Measurements from ENCODE around the gene BRINP1. TPM values are rescaled to one million over a fixed set of nuclear protein-coding genes. Genes with fewer than 3 reads are reported as not detected.
A peak's percentile ranks its signal among the peaks of the same experiment; 100 is the strongest.

Gene BRINP1
- total RNA-seq, 1 experiment from 2014 or later, result 14.0 TPM

- Histone ChIP-seq H2BK5ac (ENCODE audit: insufficient read length, low read length) (no peak overlapping the region), H2BK120ac (ENCODE audit: low read depth, low read length, poor library complexity, severe bottlenecking) (no peak overlapping the region), H3K27me3 (ENCODE audit: insufficient read depth, low read length) (no peaks in the 10 kb centered on the region), H4K8ac (replicated peaks; ENCODE audit: insufficient read length, low read depth, low read length) (no peak overlapping the region), H2AK5ac (ENCODE audit: insufficient read length, low read length) (no peak overlapping the region), H2BK12ac (ENCODE audit: insufficient read length, low read depth, low read length) (no peak overlapping the region), H4K5ac (ENCODE audit: insufficient read length, low read depth, low read length) (no peak overlapping the region), H3K79me2 (ENCODE audit: insufficient read depth, low read length) (no peaks in the 10 kb centered on the region), H3T11ph (ENCODE audit: low read length) (no peak overlapping the region), H4K20me1 (ENCODE audit: control insufficient read depth, insufficient read depth, insufficient read length) (no peaks in the 10 kb centered on the region), H2AFZ (ENCODE audit: low read length) (no peak overlapping the region), H3K14ac (ENCODE audit: insufficient read depth, low read length) (no peak overlapping the region), H2BK15ac (ENCODE audit: low read depth, low read length) (no peak overlapping the region), H4K91ac (ENCODE audit: insufficient read length, low read depth, low read length) (no peak overlapping the region), H3K56ac (ENCODE audit: insufficient read length, low read depth, low read length) (no peak overlapping the region), H3K9ac (ENCODE audit: extremely low read depth, insufficient read length, low read length) (no peak overlapping the region), H3K4me2 (ENCODE audit: insufficient read depth, insufficient read length, low read length) (no peak overlapping the region), H3K23ac (ENCODE audit: insufficient read length, low read depth, low read length) (no peak overlapping the region), H3K4me1 (ENCODE audit: insufficient read depth, low read length) (no peaks in the 10 kb centered on the region), H2BK20ac (ENCODE audit: low read depth, low read length, poor library complexity, severe bottlenecking) (no peak overlapping the region), H3K4ac (ENCODE audit: low read depth, low read length) (no peak overlapping the region), H3K9me3 (ENCODE audit: control insufficient read depth, low read depth, low read length) (no peaks in the 10 kb centered on the region), H3K79me1 (ENCODE audit: insufficient read depth, low read depth, low read length, poor library complexity, severe bottlenecking) (no peaks in the 10 kb centered on the region), H3K18ac (ENCODE audit: insufficient read length, low read depth, low read length) (no peak overlapping the region), H3K23me2 (ENCODE audit: insufficient read length, low read depth, low read length, poor library complexity, severe bottlenecking) (no peaks in the 10 kb centered on the region), H3K27ac (ENCODE audit: insufficient read length, low read depth, low read length) (no peak overlapping the region)
- Mint-ChIP-seq H3K36me3 (ENCODE audit: insufficient read depth in 1 of 3, low read depth in 3 of 3) (no peaks in the 10 kb centered on the region), H3K27ac (no peak overlapping the region; a peak in 1 of 7 replicates), H3K27me3 (ENCODE audit: low read depth) (no peaks in the 10 kb centered on the region), H3K4me3 (no peak overlapping the region), H3K9me3 (no peaks in the 10 kb centered on the region), H3K4me1 (no peaks in the 10 kb centered on the region)
- WGBS (ENCODE audit: extremely low coverage, insufficient read length, low lambda C conversion rate), result no CpG with 5 or more reads among the region's 4 CpGs
- peak; percentile 44 for DNase-seq
- 0 out of 3 replicates have a peak, but pooled peaks have one; percentile 29 for TF ChIP-seq CTCF (conservative IDR thresholded peaks at IDR 0.05)
These were observed 43.2 kb upstream of the BRINP1 start for GRCh38 chr9:119412399-119412798.

Measured in H9 (cell line).